IPS-20b (cell line): ENCODE measurements around the gene EXD3.

Experiments used
- H3K27ac ChIP-seq: one replicate; pipeline ENCODE4 v1.5.1; 2013; ENCODE audit warnings: low read length
- H3K27me3 ChIP-seq: 2 replicates; pipeline ENCODE4 v1.6.1; 2013; ENCODE audit warnings: mild to moderate bottlenecking, low read length, inconsistent platforms; ENCODE audit not compliant: insufficient read depth
- H3K36me3 ChIP-seq: 2 replicates; pipeline ENCODE4 v1.6.1; 2013; ENCODE audit warnings: low read depth, mild to moderate bottlenecking, inconsistent platforms, low read length, moderate library complexity; ENCODE audit not compliant: insufficient read depth
- H3K4me1 ChIP-seq: 2 replicates; pipeline ENCODE4 v1.6.1; 2013; ENCODE audit warnings: mild to moderate bottlenecking, control low read depth, inconsistent platforms, low read length, moderate library complexity; ENCODE audit not compliant: insufficient read depth
- H3K4me3 ChIP-seq: 2 replicates; pipeline ENCODE4 v1.5.1; 2013; ENCODE audit warnings: mild to moderate bottlenecking, low read length, inconsistent platforms
- H3K9ac ChIP-seq: 2 replicates; pipeline ENCODE4 v1.6.1; 2013; ENCODE audit warnings: low read depth, mild to moderate bottlenecking, inconsistent platforms, low read length, moderate library complexity
- H3K9me3 ChIP-seq: 2 replicates; pipeline ENCODE4 v1.6.1; 2013; ENCODE audit warnings: mild to moderate bottlenecking, low read depth, low read length, inconsistent platforms; ENCODE audit not compliant: insufficient read depth

EXD3 gene

DNA sequence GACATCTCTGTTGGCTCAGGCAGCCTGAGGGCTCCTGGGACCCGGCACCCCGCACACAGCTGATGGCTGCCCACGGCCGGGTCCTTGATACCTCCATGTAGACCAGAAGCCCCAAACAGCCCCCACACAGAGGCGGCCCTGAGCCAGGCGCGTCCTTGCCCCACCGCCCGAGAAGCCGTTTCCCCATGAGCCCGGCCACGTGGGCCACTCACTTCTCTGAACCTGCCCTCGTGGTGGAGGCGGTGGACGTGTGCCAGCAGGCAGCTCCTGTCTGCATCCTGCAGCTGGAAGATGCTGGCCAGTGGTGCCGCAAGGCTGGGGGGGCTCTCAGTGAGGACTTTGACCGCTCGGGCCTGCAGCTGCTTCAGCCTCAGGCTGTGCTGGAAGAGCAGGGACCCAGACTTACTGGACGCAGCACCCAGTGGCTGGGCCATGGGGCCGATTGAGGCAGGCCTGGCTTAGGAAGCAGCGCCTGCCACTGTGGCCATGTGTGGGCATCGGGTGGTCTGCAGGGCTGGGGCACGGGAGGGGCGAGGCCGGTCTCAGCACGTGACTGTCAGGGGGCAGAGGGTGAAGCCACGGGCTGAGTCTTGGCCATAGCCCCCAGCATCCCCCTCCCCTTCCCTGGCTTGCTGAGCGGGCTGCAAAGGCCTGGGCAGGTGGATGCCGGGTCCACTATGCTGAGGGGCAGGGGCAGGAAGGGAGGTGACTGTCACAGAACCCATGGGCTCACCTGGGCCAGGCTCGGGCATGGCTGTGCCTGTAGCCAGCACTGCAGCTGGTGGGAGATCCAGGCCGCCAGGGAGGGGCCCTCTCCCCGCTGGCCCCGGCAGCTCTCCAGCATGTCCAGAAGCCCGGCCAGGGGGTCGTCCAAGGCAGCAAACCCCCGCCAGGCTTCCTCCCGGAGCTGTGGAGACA, 50.0 kb downstream of the EXD3 start:
- Histone ChIP-seq H3K9ac (no peak overlapping the region), H3K27ac (no peak overlapping the region), H3K4me3 (no peak overlapping the region), H3K9me3 (0 out of 2 replicates have a peak, but pooled peaks cover 4% of the 10 kb centered on the region), H3K36me3 (no peaks in the 10 kb centered on the region), H3K4me1 (no peaks in the 10 kb centered on the region), H3K27me3 (no peaks in the 10 kb centered on the region)

DNA sequence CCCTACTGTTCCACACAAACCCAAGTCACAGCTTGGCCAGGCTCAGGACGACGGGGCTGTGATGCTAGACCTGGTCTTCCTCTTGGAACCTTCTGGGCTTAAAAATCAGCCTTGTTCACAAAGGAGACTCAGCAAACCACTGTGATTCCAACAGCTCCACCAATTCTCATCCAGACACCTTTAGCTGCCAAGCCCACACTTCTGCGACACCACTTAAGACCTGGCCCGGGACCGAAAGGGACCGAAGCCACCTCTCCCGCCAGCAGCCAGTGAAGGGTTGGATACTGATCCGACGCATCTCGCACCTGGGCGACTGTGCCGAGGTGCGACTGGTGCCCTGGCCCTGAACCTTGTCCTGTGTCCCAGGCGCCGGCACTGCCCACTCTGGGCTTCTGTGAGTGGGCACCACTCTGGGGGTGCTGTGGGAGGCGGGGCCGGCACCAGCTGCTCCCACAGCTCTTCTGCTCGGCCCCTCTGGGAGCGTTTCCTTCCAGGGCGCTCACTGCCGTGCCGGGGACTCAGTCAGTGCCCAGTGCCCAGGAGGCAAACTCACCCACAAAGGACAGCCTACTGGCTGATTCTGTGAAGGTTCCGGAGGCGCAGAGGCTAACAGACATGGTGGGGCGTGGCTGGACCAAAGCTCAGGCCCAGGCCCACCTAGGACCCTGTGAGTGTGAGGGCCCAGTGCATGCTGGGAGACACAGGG, 50.9 kb downstream of the EXD3 start:
- no peaks in the 10 kb centered on the region for H3K27me3 ChIP-seq
- H3K9me3 ChIP-seq, result 0 out of 2 replicates have a peak, but pooled peaks cover 4% of the 10 kb centered on the region
- no peaks in the 10 kb centered on the region for H3K36me3 ChIP-seq
- H3K9ac ChIP-seq, result no peak overlapping the region
- no peak overlapping the region for H3K27ac ChIP-seq
- no peaks in the 10 kb centered on the region for H3K4me1 ChIP-seq
- H3K4me3 ChIP-seq, result no peak overlapping the region

DNA sequence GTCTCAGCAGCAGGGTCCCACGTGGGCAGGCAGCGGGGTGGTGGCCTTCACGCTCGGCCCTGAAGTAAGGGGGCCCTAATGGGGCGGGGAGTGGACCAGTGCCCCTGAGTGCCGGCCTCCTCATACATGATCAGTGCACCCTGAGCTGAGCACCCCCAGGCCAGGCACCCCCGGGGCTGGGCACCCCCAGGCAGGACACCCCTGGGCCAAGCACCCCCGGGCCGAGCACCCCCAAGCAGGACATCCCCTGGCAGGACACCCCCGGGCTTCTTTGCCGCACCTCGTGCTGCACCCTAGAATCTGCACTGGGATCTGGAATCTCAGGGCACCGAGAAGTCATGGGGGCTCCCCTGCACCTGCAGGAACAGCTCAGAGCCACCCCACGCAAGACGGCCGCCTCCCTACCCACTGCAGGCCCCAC, 51.4 kb downstream of the EXD3 start:
- H3K9me3 ChIP-seq, result 0 out of 2 replicates have a peak, but pooled peaks cover 4% of the 10 kb centered on the region
- no peak overlapping the region for H3K27ac ChIP-seq
- no peak overlapping the region for H3K4me3 ChIP-seq
- no peaks in the 10 kb centered on the region for H3K36me3 ChIP-seq
- H3K4me1 ChIP-seq, result no peaks in the 10 kb centered on the region
- H3K27me3 ChIP-seq, result no peaks in the 10 kb centered on the region
- H3K9ac ChIP-seq, result no peak overlapping the region

DNA sequence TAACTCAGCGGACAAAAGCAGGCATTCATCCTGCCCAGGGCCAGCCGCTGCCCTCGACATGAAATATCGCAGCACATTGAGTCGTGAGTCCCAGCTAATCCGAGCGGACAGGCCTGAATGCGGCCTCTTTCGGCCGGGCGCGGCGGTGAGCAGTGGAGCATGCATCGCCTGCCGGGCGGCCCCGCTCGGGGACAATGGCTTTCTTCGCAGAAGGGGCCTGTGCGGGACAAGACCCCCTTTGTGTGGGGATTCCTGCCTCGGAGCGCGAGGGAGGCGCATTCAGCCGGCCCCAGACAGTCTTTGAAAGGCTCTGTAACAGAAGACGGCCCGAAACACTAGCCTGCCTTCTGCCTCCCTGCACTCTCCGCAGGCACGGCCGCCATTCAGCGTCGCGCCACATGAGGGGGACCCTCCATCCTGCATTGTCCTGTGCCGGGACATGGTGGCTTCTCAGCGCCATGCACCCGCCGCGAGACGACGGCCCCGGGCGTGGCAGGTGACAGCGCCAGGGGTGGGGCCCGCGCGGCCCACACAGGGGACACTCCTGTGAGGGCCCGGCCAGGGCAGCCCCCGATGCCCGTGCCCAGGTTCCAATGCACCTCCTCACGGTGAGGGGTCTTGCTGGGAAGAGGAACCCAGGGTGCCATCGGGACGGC, 52.0 kb downstream of the EXD3 start:
- Histone ChIP-seq H3K4me3 (no peak overlapping the region), H3K9ac (no peak overlapping the region), H3K9me3 (0 out of 2 replicates have a peak, but pooled peaks cover 4% of the 10 kb centered on the region), H3K27ac (no peak overlapping the region), H3K27me3 (no peaks in the 10 kb centered on the region), H3K4me1 (no peaks in the 10 kb centered on the region), H3K36me3 (no peaks in the 10 kb centered on the region)

DNA sequence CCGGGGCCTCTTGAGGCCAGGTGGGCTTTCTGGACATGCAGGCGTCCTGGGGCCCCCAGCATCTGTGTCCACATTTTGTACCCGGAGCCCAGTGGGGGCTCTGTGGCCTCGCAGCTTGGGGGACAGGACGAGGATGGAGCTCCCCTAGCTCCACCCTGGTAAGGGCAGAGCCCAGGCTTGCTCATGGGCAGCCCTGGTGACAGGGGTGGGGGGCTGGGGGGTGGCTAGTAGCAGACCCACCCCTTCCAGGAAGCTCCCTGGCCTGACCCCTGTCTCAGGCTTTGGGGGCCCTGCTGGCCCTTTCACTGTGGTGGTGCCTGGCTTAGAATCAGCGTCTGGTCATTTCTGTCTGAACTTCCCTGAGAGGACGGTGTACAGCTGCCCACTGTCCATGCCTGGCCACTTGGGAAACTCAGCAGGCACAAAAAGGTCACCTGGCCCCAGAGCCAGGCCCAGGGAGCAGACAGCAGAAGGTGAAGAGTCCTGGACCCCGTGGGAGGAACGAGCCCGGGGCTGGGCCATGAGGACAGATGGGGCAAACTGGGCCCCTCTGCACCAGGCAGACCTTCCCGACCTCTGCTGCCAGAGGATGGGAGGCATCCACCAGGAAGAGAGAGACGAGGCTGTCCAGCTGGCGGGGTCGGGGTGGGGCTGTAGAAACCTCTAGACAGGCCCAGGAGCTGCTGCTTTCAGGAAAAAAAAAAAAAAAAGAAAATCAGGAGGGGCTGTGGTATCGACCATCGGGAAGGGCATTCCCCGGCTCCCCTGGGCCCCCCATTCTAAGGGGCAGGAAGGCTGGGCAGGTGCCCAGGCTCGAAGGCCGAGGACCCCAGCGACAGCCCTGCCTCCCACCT, 52.8 kb downstream of the EXD3 start:
- Histone ChIP-seq H3K27me3 (no peaks in the 10 kb centered on the region), H3K4me1 (no peaks in the 10 kb centered on the region), H3K9ac (no peak overlapping the region), H3K9me3 (peaks cover 5% of the 10 kb centered on the region; the same call in 1 of the 2 replicates), H3K27ac (no peak overlapping the region), H3K4me3 (no peak overlapping the region), H3K36me3 (no peaks in the 10 kb centered on the region)

DNA sequence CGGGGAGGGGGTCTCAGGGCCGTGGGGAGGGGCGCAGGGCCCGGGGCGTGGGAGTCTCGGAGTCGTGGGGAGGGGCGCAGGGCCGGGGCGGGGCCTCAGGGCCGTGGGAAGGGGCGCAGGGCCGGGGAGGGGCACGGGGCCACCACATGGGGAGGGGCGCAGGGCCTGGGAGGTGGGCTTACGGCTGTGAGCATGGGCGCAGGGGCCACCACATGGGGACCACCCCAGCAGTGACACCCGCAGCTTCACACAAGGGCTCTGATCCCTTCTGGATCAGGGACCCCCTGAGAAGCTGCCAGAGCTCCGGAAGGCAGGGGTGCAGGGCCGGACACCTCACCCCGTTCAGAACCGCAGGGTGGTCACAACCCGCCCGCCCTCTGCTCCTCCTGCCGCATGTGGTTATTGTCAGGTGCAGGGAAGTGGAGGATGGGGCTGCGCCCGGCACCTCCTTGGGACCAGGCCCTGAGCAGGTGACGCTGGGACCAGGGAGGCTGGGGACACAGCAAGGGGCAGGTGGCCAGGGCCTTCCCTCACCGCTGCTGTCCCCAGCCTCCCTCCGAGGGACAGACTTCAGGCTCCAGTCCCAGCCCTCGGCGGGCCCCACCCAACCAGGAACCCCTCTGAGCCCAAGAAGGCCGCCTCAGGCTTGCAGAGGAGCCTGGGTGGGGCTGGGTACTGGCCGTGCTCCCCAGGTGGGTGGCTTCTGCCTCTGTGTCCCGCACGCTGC, 53.7 kb downstream of the EXD3 start:
- peaks cover 5% of the 10 kb centered on the region; the same call in 1 of the 2 replicates for H3K9me3 ChIP-seq
- H3K4me1 ChIP-seq, result no peaks in the 10 kb centered on the region
- H3K27ac ChIP-seq, result no peak overlapping the region

DNA sequence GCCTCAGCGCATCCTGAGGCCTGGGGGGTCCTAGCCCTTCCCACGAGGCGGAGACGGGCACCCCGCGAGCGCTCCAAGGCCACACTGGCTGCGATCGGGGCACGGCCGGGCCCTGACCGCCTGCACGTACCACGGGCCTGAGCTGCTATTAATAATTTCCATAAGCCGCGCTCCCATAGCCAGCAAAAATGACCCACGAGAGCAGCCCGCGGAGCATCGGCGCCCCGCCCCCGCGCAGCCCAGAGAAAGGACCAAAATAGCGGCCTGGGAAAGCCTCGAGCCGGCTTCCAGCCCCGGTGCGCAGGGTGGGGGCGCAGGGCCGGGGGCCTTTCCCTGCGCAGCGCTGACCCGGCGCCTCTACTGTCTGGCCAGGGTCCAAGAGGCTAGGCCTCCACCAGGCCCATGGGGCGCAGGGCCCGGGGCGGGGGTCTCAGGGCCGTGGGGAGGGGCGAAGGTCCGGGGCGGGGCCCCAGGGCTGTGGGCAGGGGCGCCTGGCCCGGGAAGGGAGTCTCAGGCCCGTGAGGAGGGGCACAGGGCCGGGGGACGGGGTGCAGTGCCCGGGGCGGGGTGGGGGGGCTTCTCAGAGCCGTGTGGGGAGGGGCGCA, 54.4 kb downstream of the EXD3 start:
- H3K36me3 ChIP-seq, result no peaks in the 10 kb centered on the region

More for the DNA sequence above, 53.7 kb downstream of the EXD3 start:
- Histone ChIP-seq H3K27me3 (no peaks in the 10 kb centered on the region), H3K9ac (no peak overlapping the region), H3K36me3 (no peaks in the 10 kb centered on the region), H3K4me3 (no peak overlapping the region)

DNA sequence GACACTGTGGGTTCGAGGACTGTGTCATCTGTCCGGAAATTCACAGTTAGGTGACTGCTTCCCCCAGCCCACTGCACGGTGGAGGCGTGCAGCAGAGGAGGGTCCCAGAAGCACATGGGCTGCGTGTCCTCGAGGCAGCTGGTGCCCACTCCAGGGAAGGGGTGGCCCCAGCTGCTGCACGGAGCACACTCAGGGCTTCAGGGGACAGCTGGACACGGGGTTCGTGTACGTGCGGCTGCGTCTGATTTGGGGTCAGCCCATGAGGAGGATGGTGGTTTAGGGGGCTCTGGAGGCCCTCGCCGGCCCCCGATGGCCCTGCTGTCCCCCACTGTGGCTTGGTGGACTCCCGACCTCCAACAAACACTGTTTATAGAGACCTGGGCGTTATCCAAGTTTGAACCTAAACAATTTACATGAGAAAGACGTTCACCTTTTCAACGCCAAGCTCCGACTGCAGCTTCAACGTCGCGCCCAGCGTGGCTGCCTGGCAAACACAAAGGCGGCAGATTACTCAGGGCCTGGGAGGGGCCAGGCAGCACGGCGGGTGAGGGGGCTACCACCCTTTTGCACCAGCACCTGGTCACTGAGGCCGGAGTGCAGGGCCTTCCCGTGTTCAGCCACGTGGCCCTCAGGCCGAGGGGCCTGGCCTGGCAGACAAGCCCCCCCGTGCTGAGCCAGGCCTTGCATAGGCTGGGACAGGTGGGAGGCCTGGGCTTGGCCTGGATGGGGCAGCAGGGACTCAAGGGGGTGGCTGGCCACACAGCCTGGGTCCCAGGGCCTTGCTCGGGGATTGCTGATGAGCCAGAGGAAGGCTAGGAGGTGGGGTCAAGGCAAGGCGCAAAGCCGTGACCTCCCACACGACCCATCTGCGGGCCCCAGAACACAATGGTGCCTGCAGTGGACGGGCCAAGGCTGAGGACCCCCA, 55.2 kb downstream of the EXD3 start:
- H3K4me1 ChIP-seq, result no peaks in the 10 kb centered on the region
- H3K27ac ChIP-seq, result no peak overlapping the region
- peaks cover 5% of the 10 kb centered on the region; the same call in 1 of the 2 replicates for H3K9me3 ChIP-seq
- H3K9ac ChIP-seq, result no peak overlapping the region
- no peak overlapping the region for H3K4me3 ChIP-seq
- H3K27me3 ChIP-seq, result no peaks in the 10 kb centered on the region
- no peaks in the 10 kb centered on the region for H3K36me3 ChIP-seq

More for the DNA sequence above, 54.4 kb downstream of the EXD3 start:
- Histone ChIP-seq H3K9me3 (peaks cover 5% of the 10 kb centered on the region; the same call in 1 of the 2 replicates), H3K27me3 (no peaks in the 10 kb centered on the region), H3K27ac (no peak overlapping the region), H3K4me1 (no peaks in the 10 kb centered on the region), H3K9ac (no peak overlapping the region), H3K4me3 (no peak overlapping the region)

DNA sequence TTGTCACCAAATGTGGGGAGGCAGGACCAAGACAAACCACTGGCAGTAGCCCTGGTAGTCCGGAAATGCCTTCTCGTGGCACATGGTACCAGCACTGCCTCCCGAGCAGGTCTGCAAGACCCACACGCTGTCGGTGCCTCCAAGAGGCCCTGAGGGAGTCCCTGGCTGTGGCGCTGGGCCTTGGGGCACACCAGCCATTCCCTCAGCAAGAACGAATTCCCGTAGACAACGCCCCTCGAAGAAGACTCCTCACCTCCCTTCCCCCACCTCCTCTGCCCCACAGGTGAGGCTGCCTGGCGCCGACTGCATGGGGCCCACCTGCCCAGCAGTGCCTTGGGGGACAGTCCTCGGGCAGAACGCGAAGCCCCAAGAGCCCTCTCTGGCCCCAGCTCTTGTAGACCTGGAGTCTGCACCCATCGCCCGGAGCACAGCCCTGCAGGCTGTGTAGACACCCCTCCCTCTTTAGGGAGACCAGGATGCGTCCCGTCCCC, 56.0 kb downstream of the EXD3 start:
- H3K9me3 ChIP-seq, result peaks cover 7% of the 10 kb centered on the region; the same call in 1 of the 2 replicates
- H3K4me3 ChIP-seq, result no peak overlapping the region
- no peaks in the 10 kb centered on the region for H3K27me3 ChIP-seq
- no peak overlapping the region for H3K27ac ChIP-seq
- no peaks in the 10 kb centered on the region for H3K4me1 ChIP-seq
- H3K36me3 ChIP-seq, result no peaks in the 10 kb centered on the region
- no peak overlapping the region for H3K9ac ChIP-seq
